ENCODE data around the gene CCSER1.

GRCh38 chr4:90598741-90599140, 471.5 kb downstream of the CCSER1 start:
- no peak for TF ChIP-seq CTCF (IDR thresholded peaks at IDR 0.05; ENCODE audit: low read depth, low read length, missing input control)
- no peak for TF ChIP-seq YY1 (IDR thresholded peaks at IDR 0.05)
- TF ChIP-seq MAX (IDR thresholded peaks at IDR 0.05), result no peak
- TF ChIP-seq JUND (IDR thresholded peaks at IDR 0.05), result no peak
- no peak for TF ChIP-seq TAF1 (conservative IDR thresholded peaks at IDR 0.05)
- TF ChIP-seq REST (IDR thresholded peaks at IDR 0.05), result no peak

Data from liver (tissue), 3 donors.